ENCODE results near the gene RAB18. TPM values are rescaled to one million over a fixed set of nuclear protein-coding genes. Genes with fewer than 3 reads are reported as not detected.

RAB18 gene
- total RNA-seq, 2 donors from 2014 or later, result 56.4 to 70.6 TPM

GRCh38 chr10:27514243-27514642 is 10.1 kb downstream of the RAB18 start:
- H3K36me3 Mint-ChIP-seq, result peaks cover 21% of the 10 kb centered on the region
- H3K4me3 Mint-ChIP-seq, result no peak overlapping the region
- no peaks in the 10 kb centered on the region for H3K27me3 Mint-ChIP-seq
- ATAC-seq, result no peak
- no peaks in the 10 kb centered on the region for H3K9me3 Mint-ChIP-seq
- peaks cover 38 to 39% of the 10 kb centered on the region in 2 donors for H3K4me1 Mint-ChIP-seq (ENCODE audit: low read depth in 2 of 2)
- no peak for DNase-seq (ENCODE audit: low spot score)
- peak overlapping the region in 1 of 2 donors; percentile 8 for H3K27ac Mint-ChIP-seq

DNA sequence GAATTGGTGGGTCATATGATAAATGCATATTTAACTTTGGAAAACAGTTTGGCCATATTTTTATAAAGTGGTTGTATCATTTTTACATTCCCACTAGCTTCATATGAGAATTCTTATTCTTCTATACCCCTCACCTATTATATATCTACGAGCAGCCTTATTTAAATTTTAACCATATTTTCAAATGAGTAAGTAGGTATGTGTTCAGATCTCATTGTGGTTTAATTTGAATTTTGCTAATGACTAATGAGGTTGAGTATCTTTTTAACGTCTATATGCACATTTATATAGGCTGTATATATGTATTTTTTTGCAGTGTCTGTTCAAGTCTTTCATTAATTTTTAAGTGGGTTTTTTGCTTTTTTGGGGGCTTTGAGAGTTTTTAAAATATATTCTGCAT is 14.2 kb downstream of the RAB18 start:
- ATAC-seq (no peak), DNase-seq (ENCODE audit: low spot score) (no peak)
- no peaks in the 10 kb centered on the region for H3K9me3 Mint-ChIP-seq
- peaks cover 8% of the 10 kb centered on the region for H3K36me3 Mint-ChIP-seq
- H3K27me3 Mint-ChIP-seq, result no peaks in the 10 kb centered on the region
- no peak overlapping the region for H3K4me3 Mint-ChIP-seq
- H3K4me1 Mint-ChIP-seq (ENCODE audit: low read depth in 2 of 2), result peaks cover 42 to 50% of the 10 kb centered on the region in 2 donors
- no peak overlapping the region for H3K27ac Mint-ChIP-seq

DNA sequence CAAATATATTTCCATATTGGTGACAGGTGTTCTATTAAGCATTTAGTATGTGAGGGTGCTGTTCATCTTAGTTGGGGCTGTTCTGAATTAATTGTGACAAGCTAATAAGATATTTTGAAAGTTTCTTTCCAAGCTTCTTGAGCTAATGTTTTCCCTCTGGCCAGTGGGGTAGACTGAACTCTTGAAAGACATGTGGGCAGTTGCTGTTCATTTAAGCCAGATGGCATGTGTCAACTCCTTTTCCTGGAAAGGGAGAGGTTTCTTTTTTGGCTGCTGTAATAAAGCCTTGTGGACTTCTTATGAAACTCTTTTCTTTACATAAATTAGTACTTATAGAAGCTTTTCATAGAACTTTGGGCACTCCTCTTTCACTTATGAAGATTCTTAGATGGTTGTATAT is 21.7 kb downstream of the RAB18 start:
- Mint-ChIP-seq H3K4me1 (ENCODE audit: low read depth in 2 of 2) (peaks cover 47 to 68% of the 10 kb centered on the region in 2 donors), H3K4me3 (no peak overlapping the region), H3K27ac (peak overlapping the region in 1 of 2 donors; percentile 26), H3K27me3 (no peaks in the 10 kb centered on the region), H3K9me3 (no peaks in the 10 kb centered on the region), H3K36me3 (no peaks in the 10 kb centered on the region)
- ATAC-seq, result peak in 1 of 2 donors; percentile 46
- no peak for DNase-seq (ENCODE audit: low spot score)

DNA sequence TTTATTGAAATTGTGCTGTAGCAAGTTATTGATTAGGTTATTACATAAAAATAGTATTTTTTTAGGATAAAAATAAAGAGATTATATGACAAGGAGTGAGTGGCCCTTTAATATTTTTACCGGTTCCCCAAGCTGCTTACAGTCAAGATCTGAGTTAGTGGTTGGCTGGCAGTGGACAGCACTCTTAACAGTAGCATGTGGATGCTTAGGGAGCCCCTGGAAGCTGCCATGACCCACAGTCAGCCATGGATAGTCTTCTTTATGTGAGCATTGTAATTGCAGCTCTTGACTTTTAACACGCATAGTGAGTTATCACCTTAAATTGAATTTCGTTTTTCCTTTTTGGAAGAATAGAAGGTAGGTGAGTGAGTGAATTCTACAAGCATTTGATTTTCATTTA is 22.1 kb downstream of the RAB18 start:
- no peaks in the 10 kb centered on the region for H3K9me3 Mint-ChIP-seq
- no peak for ATAC-seq

DNA sequence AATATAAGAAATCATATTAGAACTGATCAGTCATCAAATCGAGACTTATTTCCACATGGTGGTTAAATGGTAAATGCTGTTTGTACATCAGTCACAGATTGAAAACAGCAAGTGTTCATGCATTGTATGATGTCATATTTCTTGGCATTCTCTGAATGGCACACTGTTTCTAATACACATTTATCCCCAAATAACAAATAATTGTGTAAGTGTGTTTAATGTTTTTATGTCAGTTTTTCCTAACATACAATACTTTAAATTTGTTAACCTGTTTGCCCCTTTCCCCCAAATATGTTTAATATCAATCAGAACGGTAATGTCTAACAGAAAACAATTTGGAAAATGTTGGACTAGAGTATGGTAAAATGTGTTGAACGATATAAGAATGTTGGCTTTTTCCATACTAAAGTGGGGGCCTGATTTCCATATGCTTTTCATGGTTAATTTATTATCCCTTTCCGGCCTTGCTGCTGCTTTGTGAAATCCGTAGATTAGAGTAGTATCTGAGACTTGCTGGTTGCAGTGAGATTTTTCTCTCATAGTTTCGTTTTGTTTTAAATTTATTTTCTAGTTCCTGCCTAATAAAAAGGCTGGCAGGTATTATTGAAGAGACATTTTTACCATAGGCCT is 23.7 kb downstream of the RAB18 start:
- no peak overlapping the region for H3K4me3 Mint-ChIP-seq
- peaks cover 40 to 58% of the 10 kb centered on the region in 2 donors for H3K4me1 Mint-ChIP-seq (ENCODE audit: low read depth in 2 of 2)
- no peak overlapping the region for H3K27ac Mint-ChIP-seq
- ATAC-seq (no peak), DNase-seq (ENCODE audit: low spot score) (no peak)
- H3K36me3 Mint-ChIP-seq, result no peaks in the 10 kb centered on the region
- no peaks in the 10 kb centered on the region for H3K27me3 Mint-ChIP-seq
- no peaks in the 10 kb centered on the region for H3K9me3 Mint-ChIP-seq

More for the DNA sequence above, 22.1 kb downstream of the RAB18 start:
- Mint-ChIP-seq H3K36me3 (no peaks in the 10 kb centered on the region), H3K27ac (peak overlapping the region in 1 of 2 donors; percentile 26), H3K27me3 (no peaks in the 10 kb centered on the region), H3K4me3 (no peak overlapping the region), H3K4me1 (ENCODE audit: low read depth in 2 of 2) (peaks cover 49 to 70% of the 10 kb centered on the region in 2 donors)
- no peak for DNase-seq (ENCODE audit: low spot score)

DNA sequence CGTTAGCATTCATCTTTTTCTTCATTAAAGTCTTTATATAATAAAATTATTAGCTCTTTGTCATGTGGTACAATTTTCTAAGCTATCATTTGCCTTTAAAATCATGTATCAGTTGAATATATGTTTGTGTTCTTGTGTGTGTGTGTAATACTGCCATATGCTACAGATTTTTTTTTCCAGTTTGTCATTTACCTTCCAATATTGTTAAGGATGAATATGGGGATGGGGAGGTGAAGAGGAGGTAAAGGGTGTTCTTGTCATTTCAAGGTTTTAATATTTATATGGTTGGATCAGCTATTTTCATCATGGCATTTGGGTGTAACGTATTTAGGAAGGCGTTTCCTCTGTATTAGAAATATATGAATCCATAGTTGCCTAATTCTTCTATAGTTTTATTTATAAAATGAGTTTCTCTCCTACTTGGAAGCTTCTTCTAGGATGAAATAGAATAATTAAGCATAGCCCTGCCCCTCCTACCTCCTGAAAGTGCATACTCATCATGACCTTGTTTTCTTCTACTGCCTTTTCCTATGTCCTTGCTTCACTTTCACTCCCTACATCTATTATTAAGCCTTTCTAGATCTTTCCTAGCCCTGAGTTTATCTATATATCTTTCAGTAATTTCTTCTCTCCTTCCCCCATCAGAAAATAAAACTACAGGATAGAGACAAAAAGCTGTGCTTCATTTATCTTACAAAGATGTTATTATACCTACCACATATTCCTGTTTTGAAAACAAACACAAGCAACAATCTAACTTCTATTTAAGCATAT is 25.1 kb downstream of the RAB18 start:
- ATAC-seq (no peak), DNase-seq (ENCODE audit: low spot score) (no peak)
- peaks cover 33 to 48% of the 10 kb centered on the region in 2 donors for H3K4me1 Mint-ChIP-seq (ENCODE audit: low read depth in 2 of 2)
- no peaks in the 10 kb centered on the region for H3K27me3 Mint-ChIP-seq
- no peak overlapping the region for H3K4me3 Mint-ChIP-seq
- peak overlapping the region; percentile 9 to 20 for H3K27ac Mint-ChIP-seq
- no peaks in the 10 kb centered on the region for H3K36me3 Mint-ChIP-seq
- no peaks in the 10 kb centered on the region for H3K9me3 Mint-ChIP-seq

DNA sequence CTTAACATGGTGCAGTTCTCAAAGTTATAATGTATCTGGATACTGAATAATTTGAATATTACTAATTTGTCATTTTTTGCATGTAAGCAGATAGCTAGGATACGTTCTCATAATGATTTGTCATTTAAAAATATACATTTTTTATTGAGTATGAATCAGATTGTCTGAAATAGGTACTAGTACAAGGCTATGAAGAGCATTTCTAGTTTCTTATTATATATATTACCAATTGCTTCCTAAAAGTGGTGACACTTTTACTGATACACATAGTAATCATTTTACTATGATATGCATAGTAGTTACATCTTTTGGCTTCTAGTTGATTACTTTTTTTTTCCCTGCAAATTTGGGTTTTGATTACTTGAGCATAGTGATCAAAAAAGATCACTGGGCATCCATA is 26.4 kb downstream of the RAB18 start:
- DNase-seq (ENCODE audit: low spot score) (no peak), ATAC-seq (no peak)
- Mint-ChIP-seq H3K27ac (peak overlapping the region in 1 of 2 donors; percentile 9), H3K9me3 (no peaks in the 10 kb centered on the region), H3K27me3 (no peaks in the 10 kb centered on the region), H3K4me1 (ENCODE audit: low read depth in 2 of 2) (peaks cover 26 to 35% of the 10 kb centered on the region in 2 donors), H3K4me3 (no peak overlapping the region), H3K36me3 (no peaks in the 10 kb centered on the region)

DNA sequence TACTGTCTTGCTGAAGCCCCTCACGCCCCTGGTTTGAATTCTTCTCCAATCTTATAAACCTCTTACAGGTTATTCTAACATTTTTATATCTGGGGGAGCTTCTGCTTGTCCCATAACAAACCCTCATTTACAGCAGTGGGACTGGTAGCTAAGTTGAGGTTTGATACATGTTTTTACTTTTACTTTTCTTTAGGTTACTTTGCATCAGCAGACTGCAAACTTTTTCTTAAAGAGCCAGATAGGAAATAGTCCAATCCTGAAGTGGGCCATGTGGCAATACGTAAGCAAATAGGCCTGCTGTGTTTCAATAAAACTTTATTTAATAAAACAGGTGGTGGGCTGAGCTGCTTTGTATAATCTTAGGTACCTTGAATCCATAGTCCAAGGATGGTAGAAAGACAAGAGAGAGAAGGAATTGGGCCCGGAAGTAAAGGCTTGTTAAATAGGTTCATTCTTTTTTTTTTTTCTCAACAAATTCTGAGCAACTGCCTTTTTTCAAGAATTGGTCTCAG is 27.3 kb downstream of the RAB18 start:
- no peaks in the 10 kb centered on the region for H3K36me3 Mint-ChIP-seq
- peak overlapping the region; percentile 27 for H3K4me3 Mint-ChIP-seq
- H3K27me3 Mint-ChIP-seq, result no peaks in the 10 kb centered on the region
- peak overlapping the region; percentile 67 to 71 for H3K27ac Mint-ChIP-seq
- no peak for ATAC-seq
- H3K9me3 Mint-ChIP-seq, result no peaks in the 10 kb centered on the region
- no peak for DNase-seq (ENCODE audit: low spot score)
- H3K4me1 Mint-ChIP-seq (ENCODE audit: low read depth in 2 of 2), result peaks cover 23 to 30% of the 10 kb centered on the region in 2 donors

GRCh38 chr10:27534161-27534700 is 30.1 kb downstream of the RAB18 start:
- no peak for DNase-seq (ENCODE audit: low spot score)
- Mint-ChIP-seq H3K27me3 (no peaks in the 10 kb centered on the region), H3K4me3 (no peak overlapping the region), H3K9me3 (no peaks in the 10 kb centered on the region), H3K36me3 (no peaks in the 10 kb centered on the region), H3K4me1 (ENCODE audit: low read depth in 2 of 2) (peaks cover 10 to 21% of the 10 kb centered on the region in 2 donors), H3K27ac (no peak overlapping the region)
- no peak for ATAC-seq

GRCh38 chr10:27535317-27535716 is 31.2 kb downstream of the RAB18 start:
- no peak for ATAC-seq
- Mint-ChIP-seq H3K4me3 (no peak overlapping the region), H3K4me1 (ENCODE audit: low read depth in 2 of 2) (peaks cover 6 to 12% of the 10 kb centered on the region in 2 donors)

GRCh38 chr10:27536437-27536836 is 32.3 kb downstream of the RAB18 start:
- H3K27ac Mint-ChIP-seq, result no peak overlapping the region
- no peaks in the 10 kb centered on the region for H3K36me3 Mint-ChIP-seq
- no peak overlapping the region for H3K4me3 Mint-ChIP-seq
- H3K4me1 Mint-ChIP-seq (ENCODE audit: low read depth in 2 of 2), result peaks cover 9 to 12% of the 10 kb centered on the region in 2 donors
- DNase-seq (ENCODE audit: low spot score) (no peak), ATAC-seq (no peak)
- no peaks in the 10 kb centered on the region for H3K9me3 Mint-ChIP-seq
- no peaks in the 10 kb centered on the region for H3K27me3 Mint-ChIP-seq

More at GRCh38 chr10:27535317-27535716, 31.2 kb downstream of the RAB18 start:
- DNase-seq (ENCODE audit: low spot score), result no peak
- Mint-ChIP-seq H3K9me3 (no peaks in the 10 kb centered on the region), H3K27me3 (no peaks in the 10 kb centered on the region), H3K27ac (no peak overlapping the region), H3K36me3 (no peaks in the 10 kb centered on the region)

DNA sequence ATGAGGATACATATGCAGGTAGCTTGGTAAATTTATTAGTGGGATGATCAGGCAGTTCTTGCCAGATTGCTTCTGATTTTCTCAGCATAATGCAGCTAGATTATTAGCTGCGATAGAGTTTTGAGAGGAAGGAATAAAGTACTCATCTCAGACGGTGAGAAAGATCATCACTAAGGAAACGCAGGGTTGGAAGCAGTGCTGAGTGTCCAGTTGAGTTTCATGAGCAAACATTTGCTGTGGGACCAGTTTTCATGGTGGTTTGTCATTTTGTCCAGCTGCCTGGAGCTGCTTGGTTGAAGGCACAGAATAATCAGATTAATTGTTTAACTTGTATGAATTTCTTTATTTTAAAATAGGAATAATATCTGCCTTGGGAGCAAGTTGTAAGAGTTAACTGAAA is 33.1 kb downstream of the RAB18 start:
- DNase-seq (ENCODE audit: low spot score), result no peak
- Mint-ChIP-seq H3K4me3 (no peak overlapping the region), H3K9me3 (no peaks in the 10 kb centered on the region), H3K4me1 (ENCODE audit: low read depth in 2 of 2) (peaks cover 14 to 18% of the 10 kb centered on the region in 2 donors), H3K36me3 (no peaks in the 10 kb centered on the region), H3K27me3 (no peaks in the 10 kb centered on the region), H3K27ac (no peak overlapping the region)
- ATAC-seq, result no peak

DNA sequence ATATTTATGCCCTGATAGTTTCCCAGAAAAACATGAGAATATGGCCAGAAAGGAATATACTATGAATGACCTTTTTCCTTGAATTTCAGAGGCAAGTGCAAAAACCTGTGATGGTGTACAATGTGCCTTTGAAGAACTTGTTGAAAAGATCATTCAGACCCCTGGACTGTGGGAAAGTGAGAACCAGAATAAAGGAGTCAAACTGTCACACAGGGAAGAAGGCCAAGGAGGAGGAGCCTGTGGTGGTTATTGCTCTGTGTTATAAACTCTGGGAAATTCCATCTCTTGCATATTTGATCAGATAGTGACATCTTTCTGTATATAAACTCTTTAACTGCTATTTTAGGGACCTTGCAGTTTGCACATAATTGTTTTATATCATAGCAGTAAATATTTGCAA is 33.7 kb downstream of the RAB18 start:
- peaks cover 21 to 24% of the 10 kb centered on the region in 2 donors for H3K4me1 Mint-ChIP-seq (ENCODE audit: low read depth in 2 of 2)
- H3K36me3 Mint-ChIP-seq, result no peaks in the 10 kb centered on the region
- no peaks in the 10 kb centered on the region for H3K9me3 Mint-ChIP-seq
- ATAC-seq, result no peak
- no peaks in the 10 kb centered on the region for H3K27me3 Mint-ChIP-seq
- no peak overlapping the region for H3K4me3 Mint-ChIP-seq
- no peak for DNase-seq (ENCODE audit: low spot score)
- H3K27ac Mint-ChIP-seq, result peak overlapping the region; percentile 12 to 44

DNA sequence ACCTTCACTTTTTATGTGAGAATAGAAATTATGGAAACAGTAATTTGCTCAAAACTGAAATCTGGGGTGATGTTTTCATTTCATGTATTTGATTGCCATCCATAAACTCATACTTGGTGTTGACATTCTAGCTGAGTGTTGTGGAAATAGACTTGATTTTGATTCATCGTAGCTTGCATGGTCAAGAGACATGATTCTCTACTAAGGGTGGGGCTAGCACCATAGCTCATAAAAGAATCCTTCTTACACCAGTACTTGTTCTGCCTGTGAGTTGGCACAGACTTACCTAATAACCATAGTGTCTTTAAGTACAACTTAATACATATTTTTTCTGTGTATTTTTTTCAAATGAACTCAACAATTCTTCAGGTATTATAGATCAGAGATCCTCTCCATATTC is 36.6 kb downstream of the RAB18 start:
- Mint-ChIP-seq H3K4me1 (ENCODE audit: low read depth in 2 of 2) (peaks cover 27 to 29% of the 10 kb centered on the region in 2 donors), H3K27me3 (no peaks in the 10 kb centered on the region), H3K4me3 (no peak overlapping the region), H3K36me3 (no peaks in the 10 kb centered on the region), H3K27ac (peak overlapping the region; percentile 61 to 72), H3K9me3 (no peaks in the 10 kb centered on the region)
- ATAC-seq, result no peak
- no peak for DNase-seq (ENCODE audit: low spot score)

Data from natural killer cell treated with Interleukin-12 subunit alpha and Interleukin-12 subunit beta and Interleukin-15 and Interleukin-18, amount 100 ng/mL, for 72 hours (primary cell).